GM21528 (cell line): Measurements from ENCODE around the gene CTSO.
A peak's percentile ranks its signal among the peaks of the same experiment; 100 is the strongest.
"Not testable (repeated sequence)": the region's sequence is repeated elsewhere in the genome, so short reads cannot be mapped to it uniquely, and the experiment has no call there.

Source experiments
- ATAC-seq: cut with Tn5 transposase; IDR thresholded peaks from one replicate; pipeline ENCODE4 v1.9.1; 2021; ENCODE audit warnings: mild to moderate bottlenecking, moderate library complexity; ENCODE audit not compliant: unreplicated experiment, low FRiP score

Gene CTSO

GRCh38 chr4:155909615-155910226 is 43.9 kb downstream of the CTSO start:
- no peak for ATAC-seq

GRCh38 chr4:155908187-155909139 is 45.2 kb downstream of the CTSO start:
- peak; percentile 72 for ATAC-seq

GRCh38 chr4:155907556-155907955 is 46.1 kb downstream of the CTSO start:
- no peak for ATAC-seq

- no peak for ATAC-seq
These were observed 47.0 kb downstream of the CTSO start for GRCh38 chr4:155906554-155907247.

GRCh38 chr4:155904331-155904730 is 49.3 kb downstream of the CTSO start:
- no peak for ATAC-seq

- no peak for ATAC-seq
These were observed 50.2 kb downstream of the CTSO start, which contains the start of gene TDO2 for GRCh38 chr4:155903453-155903852. TSS of gene TDO2 (plus strand) at chr4:155903696. CDS start at chr4:155903759, 63 bp downstream.

GRCh38 chr4:155901013-155901412 is 52.7 kb downstream of the CTSO start:
- no peak for ATAC-seq

- ATAC-seq: no peak
These were observed 53.3 kb downstream of the CTSO start for GRCh38 chr4:155900381-155900780.

GRCh38 chr4:155899891-155900290 is 53.8 kb downstream of the CTSO start:
- ATAC-seq: no peak

- not testable (repeated sequence) for ATAC-seq
These were observed 55.3 kb downstream of the CTSO start for GRCh38 chr4:155898371-155898770.

GRCh38 chr4:155891058-155891457 is 62.6 kb downstream of the CTSO start:
- ATAC-seq: no peak

- no peak for ATAC-seq
These were observed 63.7 kb downstream of the CTSO start for GRCh38 chr4:155889946-155890345.

GRCh38 chr4:155889031-155889793 is 64.5 kb downstream of the CTSO start:
- peak; percentile 94 for ATAC-seq

GRCh38 chr4:155887847-155888570 is 65.7 kb downstream of the CTSO start:
- no peak for ATAC-seq

GRCh38 chr4:155887045-155887444 is 66.6 kb downstream of the CTSO start:
- ATAC-seq: no peak

- ATAC-seq: no peak
These were observed 68.0 kb downstream of the CTSO start for GRCh38 chr4:155885666-155886065.

- no peak for ATAC-seq
These were observed 69.8 kb downstream of the CTSO start for GRCh38 chr4:155883895-155884294.

- ATAC-seq: peak; percentile 61
These were observed 72.1 kb downstream of the CTSO start for GRCh38 chr4:155881555-155881954.

- ATAC-seq: no peak
These were observed 73.9 kb downstream of the CTSO start for GRCh38 chr4:155879767-155880166.

GRCh38 chr4:155878611-155879010 is 75.1 kb downstream of the CTSO start:
- no peak for ATAC-seq
